ENCODE measurements around the gene SHPK. TPM values are rescaled to one million over a fixed set of nuclear protein-coding genes. Genes with fewer than 3 reads are reported as not detected.

The SHPK gene
- total RNA-seq, 1 experiment from 2014 or later: 19.6 TPM

DNA sequence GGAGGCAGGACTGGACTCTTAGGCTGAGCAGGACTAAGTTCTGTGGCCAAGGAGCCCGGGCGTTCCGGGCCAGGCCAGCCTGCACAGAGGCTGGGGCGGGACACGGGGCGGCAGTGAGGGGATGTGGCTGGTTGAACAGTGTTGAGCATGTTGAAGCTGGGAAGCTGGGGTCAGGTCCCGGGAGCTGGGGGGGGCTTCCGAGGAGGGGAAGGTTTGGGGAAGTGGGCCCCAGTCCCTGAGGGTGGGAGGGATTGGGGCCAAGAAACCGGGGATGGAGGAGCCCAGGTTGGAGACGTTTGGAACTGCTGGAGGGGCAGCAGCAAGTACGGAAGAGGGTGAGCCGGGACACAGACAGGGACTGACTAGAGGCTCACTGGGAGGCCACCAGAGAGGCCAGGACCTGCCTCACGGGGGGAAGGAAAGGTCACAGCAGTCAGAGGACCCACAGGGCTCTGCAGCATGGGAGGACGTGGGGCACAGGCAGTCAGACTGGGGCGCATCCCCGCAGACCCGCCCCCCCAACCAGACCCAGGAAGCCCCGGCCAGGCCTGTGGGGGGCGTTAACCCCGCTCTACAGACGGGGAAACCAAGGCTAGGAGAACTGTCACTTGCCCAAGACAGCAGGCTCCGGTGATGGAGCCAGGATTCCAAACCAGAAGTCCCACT is 22.9 kb upstream of the SHPK start:
- ChIA-PET CTCF (interaction anchor here (1.2 kb wide), 1 partner anchor 11 kb away, joined by 3 read pairs; no protein-coding TSS in a partner anchor), POLR2A (interaction anchor here (1.1 kb wide), 1 partner anchor 23 kb away, joined by 4 read pairs; the partner anchor contains the start of genes CTNS and SHPK), RAD21 (ENCODE audit: low non-redundant PET in 1 of 2, low total read pairs in 2 of 2, uncharacterized antibody in 2 of 2, unreplicated experiment in 2 of 2) (no interaction called here)
- no peak overlapping the region for H2AFZ ChIP-seq (ENCODE audit: low read depth, low read length, poor library complexity, severe bottlenecking)
- peak overlapping the region; percentile 55 for H3K4me2 ChIP-seq (ENCODE audit: low read length)
- no TSS peak for BruUV-seq (replicated peaks)
- no peaks in the 10 kb centered on the region for H3K9me3 ChIP-seq (ENCODE audit: control insufficient read depth in 1 of 2, insufficient read depth in 1 of 2, low read depth in 1 of 2, low read length in 2 of 2)
- no peaks in the 10 kb centered on the region for H3K27me3 ChIP-seq (ENCODE audit: insufficient read depth, low read length)
- no peaks in the 10 kb centered on the region for H3K79me2 ChIP-seq (ENCODE audit: insufficient read depth, low read length)
- intact Hi-C loops (cut with micrococcal nuclease): no loop called here
- H3K27ac ChIP-seq (ENCODE audit: low read depth, low read length): peak overlapping the region; percentile 70
- TF ChIP-seq YY1 (IDR thresholded peaks at IDR 0.05; ENCODE audit: extremely low read depth, insufficient replicate concordance, low read depth, low read length) (no peak), EGR1 (IDR thresholded peaks at IDR 0.05; ENCODE audit: low read depth) (no peak), CEBPB (IDR thresholded peaks at IDR 0.05; ENCODE audit: low read depth) (no peak), RAD21 (IDR thresholded peaks at IDR 0.05; ENCODE audit: low read depth) (no peak), TCF7L2 (IDR thresholded peaks at IDR 0.05; ENCODE audit: borderline replicate concordance, extremely low read depth, insufficient read depth, insufficient read length) (no peak), SRF (IDR thresholded peaks at IDR 0.05; ENCODE audit: low read depth) (no peak), POLR2A (IDR thresholded peaks at IDR 0.05; ENCODE audit: borderline replicate concordance, extremely low read depth, insufficient read depth, insufficient read length) (no peak), SP1 (IDR thresholded peaks at IDR 0.05; ENCODE audit: low read depth) (no peak), FOSL1 (IDR thresholded peaks at IDR 0.05; ENCODE audit: low read depth) (no peak), SIN3A (IDR thresholded peaks at IDR 0.05; ENCODE audit: low read depth) (no peak), CBX3 (IDR thresholded peaks at IDR 0.05; ENCODE audit: low read depth) (no peak), EZH2 (IDR thresholded peaks at IDR 0.05) (no peak), EZH2phosphoT487 (IDR thresholded peaks at IDR 0.05; ENCODE audit: borderline replicate concordance) (no peak), ZFX (IDR thresholded peaks at IDR 0.05) (no peak)
- TF ChIP-seq, protein P1, sequence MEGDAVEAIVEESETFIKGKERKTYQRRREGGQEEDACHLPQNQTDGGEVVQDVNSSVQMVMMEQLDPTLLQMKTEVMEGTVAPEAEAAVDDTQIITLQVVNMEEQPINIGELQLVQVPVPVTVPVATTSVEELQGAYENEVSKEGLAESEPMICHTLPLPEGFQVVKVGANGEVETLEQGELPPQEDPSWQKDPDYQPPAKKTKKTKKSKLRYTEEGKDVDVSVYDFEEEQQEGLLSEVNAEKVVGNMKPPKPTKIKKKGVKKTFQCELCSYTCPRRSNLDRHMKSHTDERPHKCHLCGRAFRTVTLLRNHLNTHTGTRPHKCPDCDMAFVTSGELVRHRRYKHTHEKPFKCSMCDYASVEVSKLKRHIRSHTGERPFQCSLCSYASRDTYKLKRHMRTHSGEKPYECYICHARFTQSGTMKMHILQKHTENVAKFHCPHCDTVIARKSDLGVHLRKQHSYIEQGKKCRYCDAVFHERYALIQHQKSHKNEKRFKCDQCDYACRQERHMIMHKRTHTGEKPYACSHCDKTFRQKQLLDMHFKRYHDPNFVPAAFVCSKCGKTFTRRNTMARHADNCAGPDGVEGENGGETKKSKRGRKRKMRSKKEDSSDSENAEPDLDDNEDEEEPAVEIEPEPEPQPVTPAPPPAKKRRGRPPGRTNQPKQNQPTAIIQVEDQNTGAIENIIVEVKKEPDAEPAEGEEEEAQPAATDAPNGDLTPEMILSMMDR (IDR thresholded peaks at IDR 0.05 in 2 of 3, conservative IDR thresholded peaks at IDR 0.05 in 1 of 3; ENCODE audit: borderline replicate concordance in 1 of 3, insufficient read depth in 1 of 3, low read depth in 2 of 3, low read length in 2 of 3): no peak
- TF ChIP-seq, protein P2, sequence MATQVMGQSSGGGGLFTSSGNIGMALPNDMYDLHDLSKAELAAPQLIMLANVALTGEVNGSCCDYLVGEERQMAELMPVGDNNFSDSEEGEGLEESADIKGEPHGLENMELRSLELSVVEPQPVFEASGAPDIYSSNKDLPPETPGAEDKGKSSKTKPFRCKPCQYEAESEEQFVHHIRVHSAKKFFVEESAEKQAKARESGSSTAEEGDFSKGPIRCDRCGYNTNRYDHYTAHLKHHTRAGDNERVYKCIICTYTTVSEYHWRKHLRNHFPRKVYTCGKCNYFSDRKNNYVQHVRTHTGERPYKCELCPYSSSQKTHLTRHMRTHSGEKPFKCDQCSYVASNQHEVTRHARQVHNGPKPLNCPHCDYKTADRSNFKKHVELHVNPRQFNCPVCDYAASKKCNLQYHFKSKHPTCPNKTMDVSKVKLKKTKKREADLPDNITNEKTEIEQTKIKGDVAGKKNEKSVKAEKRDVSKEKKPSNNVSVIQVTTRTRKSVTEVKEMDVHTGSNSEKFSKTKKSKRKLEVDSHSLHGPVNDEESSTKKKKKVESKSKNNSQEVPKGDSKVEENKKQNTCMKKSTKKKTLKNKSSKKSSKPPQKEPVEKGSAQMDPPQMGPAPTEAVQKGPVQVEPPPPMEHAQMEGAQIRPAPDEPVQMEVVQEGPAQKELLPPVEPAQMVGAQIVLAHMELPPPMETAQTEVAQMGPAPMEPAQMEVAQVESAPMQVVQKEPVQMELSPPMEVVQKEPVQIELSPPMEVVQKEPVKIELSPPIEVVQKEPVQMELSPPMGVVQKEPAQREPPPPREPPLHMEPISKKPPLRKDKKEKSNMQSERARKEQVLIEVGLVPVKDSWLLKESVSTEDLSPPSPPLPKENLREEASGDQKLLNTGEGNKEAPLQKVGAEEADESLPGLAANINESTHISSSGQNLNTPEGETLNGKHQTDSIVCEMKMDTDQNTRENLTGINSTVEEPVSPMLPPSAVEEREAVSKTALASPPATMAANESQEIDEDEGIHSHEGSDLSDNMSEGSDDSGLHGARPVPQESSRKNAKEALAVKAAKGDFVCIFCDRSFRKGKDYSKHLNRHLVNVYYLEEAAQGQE (IDR thresholded peaks at IDR 0.05; ENCODE audit: low read depth): no peak
- TF ChIP-seq, protein P3, sequence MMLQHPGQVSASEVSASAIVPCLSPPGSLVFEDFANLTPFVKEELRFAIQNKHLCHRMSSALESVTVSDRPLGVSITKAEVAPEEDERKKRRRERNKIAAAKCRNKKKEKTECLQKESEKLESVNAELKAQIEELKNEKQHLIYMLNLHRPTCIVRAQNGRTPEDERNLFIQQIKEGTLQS (IDR thresholded peaks at IDR 0.05): no peak
- TF ChIP-seq, protein P4, sequence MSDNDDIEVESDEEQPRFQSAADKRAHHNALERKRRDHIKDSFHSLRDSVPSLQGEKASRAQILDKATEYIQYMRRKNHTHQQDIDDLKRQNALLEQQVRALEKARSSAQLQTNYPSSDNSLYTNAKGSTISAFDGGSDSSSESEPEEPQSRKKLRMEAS (IDR thresholded peaks at IDR 0.05): no peak
- peaks cover 12 to 16% of the 10 kb centered on the region in 2 experiments for H3K4me1 ChIP-seq (ENCODE audit: control insufficient read depth in 1 of 2, insufficient read depth in 2 of 2, low read length in 2 of 2)
- no peaks in the 10 kb centered on the region for H3K9me2 ChIP-seq (ENCODE audit: insufficient read depth)
- no peak for DNase-seq (ENCODE audit: low read depth, low spot score)
- no peak for ATAC-seq
- H3K36me3 ChIP-seq (ENCODE audit: control insufficient read depth in 1 of 2, insufficient read depth in 2 of 2, low read length in 2 of 2): no peaks in the 10 kb centered on the region
- H4K20me1 ChIP-seq (ENCODE audit: insufficient read depth): no peaks in the 10 kb centered on the region
- H3K9ac ChIP-seq (ENCODE audit: low read length): peak overlapping the region; percentile 23; the same call in 1 of the 2 replicates
- H3K4me3 ChIP-seq (replicated peaks in 1 of 2; ENCODE audit: low read depth in 1 of 2, low read length in 2 of 2): no peak overlapping the region

Data from HCT116 (cell line).